AG09319 (cell line): ENCODE measurements around the gene BICDL1.

Source experiments
- DNase-seq: peaks from one replicate; pipeline ENCODE4 v3.0.0-alpha.2; 2010; ENCODE audit warnings: low read depth; ENCODE audit errors: extremely low read depth
- TF ChIP-seq, protein P1 (sequence below): IDR thresholded peaks from 2 replicates; pipeline ENCODE4 v1.5.1; 2011; ENCODE audit warnings: low read depth, mild to moderate bottlenecking, inconsistent platforms, low read length, moderate library complexity

BICDL1 gene

DNA sequence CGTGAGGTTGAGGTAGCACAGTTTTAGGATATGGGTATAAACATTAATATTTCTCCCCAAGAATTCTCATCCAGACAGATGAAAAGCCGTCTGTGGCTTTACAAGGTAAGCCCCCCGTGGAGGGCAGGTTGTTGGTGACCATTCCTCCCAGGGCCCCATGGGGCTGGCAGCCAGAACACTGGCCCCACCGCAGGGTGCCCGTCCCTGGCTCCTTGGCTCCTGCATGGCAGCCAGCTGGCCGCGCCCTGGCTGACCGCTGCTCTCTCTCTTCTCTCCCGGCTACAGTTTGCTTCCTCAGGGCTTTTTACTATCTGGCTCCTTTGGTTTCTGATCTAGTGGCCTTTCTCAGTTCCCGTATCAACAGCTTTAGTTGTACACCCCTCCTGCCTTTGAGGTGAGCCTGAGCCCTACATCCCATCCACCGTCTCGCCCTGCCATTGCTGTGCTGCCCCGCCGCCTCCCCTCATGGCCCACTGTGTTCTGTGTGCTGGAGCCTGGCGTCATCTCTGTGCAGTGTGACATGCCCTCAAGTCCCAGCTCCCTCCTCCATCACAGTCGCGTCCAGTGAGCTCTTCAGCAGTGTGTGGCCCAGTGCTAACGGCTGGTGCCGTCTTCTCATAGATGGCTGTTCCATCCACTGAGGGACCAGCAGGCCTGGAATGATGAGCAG lies 101.7 kb downstream of the BICDL1 start:
- TF ChIP-seq, protein P1, sequence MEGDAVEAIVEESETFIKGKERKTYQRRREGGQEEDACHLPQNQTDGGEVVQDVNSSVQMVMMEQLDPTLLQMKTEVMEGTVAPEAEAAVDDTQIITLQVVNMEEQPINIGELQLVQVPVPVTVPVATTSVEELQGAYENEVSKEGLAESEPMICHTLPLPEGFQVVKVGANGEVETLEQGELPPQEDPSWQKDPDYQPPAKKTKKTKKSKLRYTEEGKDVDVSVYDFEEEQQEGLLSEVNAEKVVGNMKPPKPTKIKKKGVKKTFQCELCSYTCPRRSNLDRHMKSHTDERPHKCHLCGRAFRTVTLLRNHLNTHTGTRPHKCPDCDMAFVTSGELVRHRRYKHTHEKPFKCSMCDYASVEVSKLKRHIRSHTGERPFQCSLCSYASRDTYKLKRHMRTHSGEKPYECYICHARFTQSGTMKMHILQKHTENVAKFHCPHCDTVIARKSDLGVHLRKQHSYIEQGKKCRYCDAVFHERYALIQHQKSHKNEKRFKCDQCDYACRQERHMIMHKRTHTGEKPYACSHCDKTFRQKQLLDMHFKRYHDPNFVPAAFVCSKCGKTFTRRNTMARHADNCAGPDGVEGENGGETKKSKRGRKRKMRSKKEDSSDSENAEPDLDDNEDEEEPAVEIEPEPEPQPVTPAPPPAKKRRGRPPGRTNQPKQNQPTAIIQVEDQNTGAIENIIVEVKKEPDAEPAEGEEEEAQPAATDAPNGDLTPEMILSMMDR: no peak
- DNase-seq: no peak

DNA sequence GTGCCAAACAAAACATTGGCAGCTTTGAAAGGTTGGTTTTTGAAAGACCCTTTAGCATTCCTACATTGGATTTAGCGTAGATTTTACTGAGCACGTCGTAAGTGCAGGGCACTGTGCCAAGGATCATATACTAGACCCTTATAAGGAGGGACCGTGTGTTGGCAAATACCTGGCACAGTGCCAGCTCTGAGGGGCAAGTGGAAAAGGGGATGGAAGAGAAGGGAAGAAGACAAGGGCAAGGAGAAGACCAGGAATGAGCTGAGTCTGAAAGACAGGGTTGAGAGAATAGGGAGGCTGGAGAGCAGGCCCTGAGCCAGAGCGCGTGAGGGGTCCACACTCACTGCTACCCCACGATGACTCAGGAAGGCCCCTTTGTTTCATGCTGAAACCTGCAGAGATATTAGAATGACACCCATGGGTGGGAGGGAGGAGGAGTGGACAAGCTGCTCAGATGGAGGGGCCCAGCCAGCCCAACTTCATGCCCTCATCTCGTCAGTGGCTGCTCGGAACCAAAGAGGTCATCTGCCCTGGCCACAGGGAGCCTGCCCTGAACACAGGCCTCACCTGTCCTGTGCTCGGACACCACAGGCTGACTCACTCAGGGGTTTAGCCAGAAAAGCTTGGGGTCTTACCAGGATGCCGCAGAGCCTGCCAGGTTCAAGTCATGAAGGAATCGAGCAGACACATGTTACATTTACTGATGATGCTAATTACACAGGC lies 102.5 kb downstream of the BICDL1 start:
- no peak for DNase-seq
- TF ChIP-seq, protein P1: no peak

DNA sequence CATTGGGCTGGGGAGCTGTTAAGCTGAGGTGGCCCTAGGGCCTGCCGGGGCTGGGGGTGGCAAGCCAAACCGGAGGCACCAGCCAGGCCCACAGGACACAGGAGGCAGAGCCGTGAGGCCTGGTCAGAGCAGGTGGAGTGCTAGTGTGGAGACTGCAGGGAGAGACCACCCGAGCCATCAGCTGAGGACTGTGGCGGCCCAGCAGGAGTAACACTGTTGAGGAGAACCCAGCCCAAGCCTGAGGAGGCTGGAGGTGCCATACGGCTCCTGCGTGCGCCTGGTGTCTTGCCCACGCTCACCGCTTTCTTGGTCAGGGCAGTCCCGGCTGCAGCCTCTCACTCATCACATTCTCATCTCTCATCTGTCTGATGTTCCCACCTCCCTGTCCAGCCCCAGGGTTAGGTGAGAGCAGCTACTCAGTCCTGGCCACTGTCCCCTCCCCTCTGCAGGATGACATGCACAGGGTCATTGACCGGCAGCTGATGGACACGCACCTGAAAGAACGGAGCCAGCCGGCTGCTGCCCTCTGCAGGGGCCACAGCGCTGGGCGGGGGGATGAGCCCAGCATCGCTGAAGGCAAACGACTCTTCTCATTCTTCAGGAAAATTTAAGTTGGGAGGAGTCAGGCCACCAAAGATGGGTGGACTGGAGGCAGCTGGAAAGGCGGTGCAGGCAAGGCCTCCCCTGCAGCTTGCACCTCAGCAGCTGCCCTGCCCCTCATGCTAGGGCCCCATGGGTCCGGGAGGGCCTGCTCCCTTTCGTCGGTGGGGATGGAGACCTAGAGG lies 103.7 kb downstream of the BICDL1 start:
- DNase-seq: no peak
- TF ChIP-seq, protein P1: no peak

DNA sequence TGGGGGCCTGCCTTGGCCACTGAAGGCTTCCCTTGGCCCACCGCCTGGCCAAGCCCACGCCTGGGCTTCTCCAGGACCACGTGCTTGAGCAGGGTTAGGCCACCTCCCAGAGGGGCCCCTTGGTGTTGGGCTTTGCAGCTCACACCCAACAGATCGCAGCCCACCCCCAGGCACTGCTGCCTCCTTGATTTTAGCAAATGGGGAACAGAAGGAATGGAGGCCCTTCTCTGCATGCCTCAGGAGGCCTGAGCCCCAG lies 104.2 kb downstream of the BICDL1 start:
- TF ChIP-seq, protein P1: no peak
- no peak for DNase-seq

DNA sequence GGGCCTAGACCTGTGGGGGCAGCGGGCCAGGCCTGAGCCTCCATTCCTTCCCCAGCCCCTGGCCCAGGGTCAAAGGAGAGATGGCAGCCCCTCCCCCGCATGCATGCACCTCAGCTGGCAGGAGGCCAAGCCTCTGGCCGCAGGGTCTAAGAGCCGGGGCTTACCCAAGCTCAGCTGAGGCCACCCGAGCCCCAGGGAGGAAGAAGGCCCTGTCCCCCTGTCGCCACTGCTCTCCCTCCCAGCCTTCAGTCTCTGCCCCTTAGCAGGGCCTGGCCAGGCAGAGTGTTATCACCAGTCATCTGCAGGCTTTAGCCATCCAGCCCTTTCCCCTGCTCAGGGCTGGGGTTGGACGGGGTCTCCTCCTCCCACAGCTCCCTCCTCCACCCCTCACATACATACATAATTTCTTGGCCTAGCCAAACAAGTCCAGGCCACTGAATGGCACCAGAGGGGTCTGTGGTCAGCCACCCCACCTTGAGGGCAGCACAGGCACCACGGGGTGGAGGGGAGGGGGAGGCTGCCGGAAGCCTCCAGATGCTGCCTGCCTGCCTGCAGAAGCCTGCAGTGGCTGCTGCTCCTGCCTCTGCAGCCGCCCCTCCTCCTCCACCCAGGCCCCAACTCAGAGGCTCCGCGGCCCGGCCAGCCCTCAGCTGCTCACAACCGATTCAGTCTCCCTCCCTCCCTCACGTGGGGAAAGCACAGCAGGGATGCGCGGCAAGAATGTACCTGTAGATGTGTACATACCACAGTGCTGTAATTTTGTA lies 104.7 kb downstream of the BICDL1 start:
- no peak for DNase-seq
- TF ChIP-seq, protein P1: no peak

DNA sequence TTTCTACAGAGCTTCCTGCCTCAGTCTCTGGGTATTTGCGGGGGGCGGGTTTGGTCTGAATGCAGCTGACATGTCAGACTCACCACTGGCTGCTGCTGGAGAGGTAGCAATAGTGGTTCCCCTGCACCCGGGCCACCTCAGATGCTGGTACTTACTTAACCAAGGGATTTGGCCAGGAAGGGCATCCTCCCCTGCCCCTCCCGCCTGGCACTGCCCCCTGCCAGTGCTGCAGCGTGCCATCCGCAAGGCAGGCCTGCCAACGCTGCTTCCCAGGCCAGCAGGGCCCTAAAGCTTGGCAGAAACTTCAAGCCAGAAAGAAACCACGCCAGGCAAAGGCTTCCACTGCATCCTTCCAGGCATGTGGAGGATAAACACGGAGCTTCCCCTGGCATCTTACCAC lies 105.4 kb downstream of the BICDL1 start:
- DNase-seq: no peak
- TF ChIP-seq, protein P1: no peak
